Prostate gland (tissue), 2 donors: ENCODE measurements around the gene CBFA2T2.

ENCODE experiments used
- POLR2A ChIP-seq: fragments of 450-650 bp; IDR thresholded peaks from one replicate; pipeline ENCODE4 v1.6.1; 2016; ENCODE audit warnings: antibody characterized with exemption, mild to moderate bottlenecking
- POLR2AphosphoS5 ChIP-seq: sonication (generic); formaldehyde crosslinking; IDR thresholded peaks from one replicate; pipeline ENCODE4 v1.6.1; 2017; ENCODE audit warnings: antibody characterized with exemption
- TF ChIP-seq, protein P1 (sequence below), 4 experiments: fragments of 200-600 bp in 2 of 4; fragments of 450-650 bp in 2 of 4; sonication (generic) in 2 of 4; IDR thresholded peaks; 1 replicate in 3 of 4; 2 replicates in 1 of 4; pipeline ENCODE4 v1.5.1; 2016 to 2019; ENCODE audit warnings: antibody characterized with exemption in 4 of 4, mild to moderate bottlenecking in 2 of 4, moderate library complexity in 2 of 4

DNA sequence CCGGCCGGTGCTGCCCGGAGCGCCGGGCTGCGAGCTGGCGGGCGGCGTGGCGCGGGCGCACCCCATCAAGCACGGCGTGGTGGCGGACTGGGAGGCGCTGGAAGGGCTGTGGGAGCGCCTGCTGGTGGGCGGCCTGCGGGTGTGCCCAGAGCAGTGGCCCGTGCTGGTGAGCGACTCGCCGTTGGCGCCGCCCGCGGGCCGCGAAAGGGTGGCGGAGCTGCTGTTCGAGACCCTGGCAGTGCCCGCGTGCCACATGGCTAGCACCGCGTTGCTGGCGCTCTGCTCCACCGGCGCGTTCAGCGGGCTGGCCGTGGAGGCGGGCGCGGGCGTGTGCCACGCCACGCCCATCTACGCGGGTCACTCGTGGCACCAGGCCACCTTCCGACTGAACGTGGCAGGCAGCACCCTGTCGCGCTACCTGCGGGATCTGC, 177.4 kb downstream of the CBFA2T2 start:
- TF ChIP-seq, protein P1, sequence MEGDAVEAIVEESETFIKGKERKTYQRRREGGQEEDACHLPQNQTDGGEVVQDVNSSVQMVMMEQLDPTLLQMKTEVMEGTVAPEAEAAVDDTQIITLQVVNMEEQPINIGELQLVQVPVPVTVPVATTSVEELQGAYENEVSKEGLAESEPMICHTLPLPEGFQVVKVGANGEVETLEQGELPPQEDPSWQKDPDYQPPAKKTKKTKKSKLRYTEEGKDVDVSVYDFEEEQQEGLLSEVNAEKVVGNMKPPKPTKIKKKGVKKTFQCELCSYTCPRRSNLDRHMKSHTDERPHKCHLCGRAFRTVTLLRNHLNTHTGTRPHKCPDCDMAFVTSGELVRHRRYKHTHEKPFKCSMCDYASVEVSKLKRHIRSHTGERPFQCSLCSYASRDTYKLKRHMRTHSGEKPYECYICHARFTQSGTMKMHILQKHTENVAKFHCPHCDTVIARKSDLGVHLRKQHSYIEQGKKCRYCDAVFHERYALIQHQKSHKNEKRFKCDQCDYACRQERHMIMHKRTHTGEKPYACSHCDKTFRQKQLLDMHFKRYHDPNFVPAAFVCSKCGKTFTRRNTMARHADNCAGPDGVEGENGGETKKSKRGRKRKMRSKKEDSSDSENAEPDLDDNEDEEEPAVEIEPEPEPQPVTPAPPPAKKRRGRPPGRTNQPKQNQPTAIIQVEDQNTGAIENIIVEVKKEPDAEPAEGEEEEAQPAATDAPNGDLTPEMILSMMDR (IDR thresholded peaks at IDR 0.05) = no peak
- TF ChIP-seq POLR2A (no peak), POLR2AphosphoS5 (no peak)
